GM21423 (cell line): ENCODE results near the gene PNMA6F.
A peak's percentile ranks its signal among the peaks of the same experiment; 100 is the strongest.
"Not testable (repeated sequence)": the region's sequence is repeated elsewhere in the genome, so short reads cannot be mapped to it uniquely, and the experiment has no call there.

Experiments
- ATAC-seq: cut with Tn5 transposase; IDR thresholded peaks from one replicate; pipeline ENCODE4 v1.9.1; 2021; ENCODE audit warnings: mild to moderate bottlenecking, moderate library complexity; ENCODE audit not compliant: unreplicated experiment

The PNMA6F gene

GRCh38 chrX:153336121-153336894 is 14.7 kb upstream of the PNMA6F start:
- no peak for ATAC-seq

- no peak for ATAC-seq
These were observed 13.2 kb upstream of the PNMA6F start for GRCh38 chrX:153334654-153335295.

- peak; percentile 91 for ATAC-seq
These were observed 12.5 kb upstream of the PNMA6F start, which contains the start of gene ZNF275 for GRCh38 chrX:153333821-153334653. ZNF275 (plus strand) TSS chrX:153334153; CDS start chrX:153336680, 2,527 bp downstream.

- ATAC-seq: no peak
These were observed 11.7 kb upstream of the PNMA6F start for GRCh38 chrX:153333266-153333665.

- ATAC-seq: no peak
These were observed 6.0 kb upstream of the PNMA6F start for GRCh38 chrX:153327561-153327960.

GRCh38 chrX:153320555-153321184 is 897 bp downstream of the PNMA6F start:
- ATAC-seq: no peak

- not testable (repeated sequence) for ATAC-seq
These were observed 1.5 kb downstream of the PNMA6F start for GRCh38 chrX:153320047-153320443.

- ATAC-seq: no peak
These were observed 2.1 kb downstream of the PNMA6F start for GRCh38 chrX:153319295-153320046.

- ATAC-seq: no peak
These were observed 2.8 kb downstream of the PNMA6F start for GRCh38 chrX:153318811-153319210.

- ATAC-seq: no peak
These were observed 3.4 kb downstream of the PNMA6F start for GRCh38 chrX:153317996-153318722.

- ATAC-seq: no peak
These were observed 4.3 kb downstream of the PNMA6F start for GRCh38 chrX:153317306-153317705.

- no peak for ATAC-seq
These were observed 8.7 kb downstream of the PNMA6F start for GRCh38 chrX:153312842-153313241.

GRCh38 chrX:153312041-153312440 is 9.5 kb downstream of the PNMA6F start:
- ATAC-seq: no peak

GRCh38 chrX:153310901-153311300 is 10.7 kb downstream of the PNMA6F start:
- ATAC-seq: no peak

GRCh38 chrX:153307276-153308178 is 14.0 kb downstream of the PNMA6F start:
- no peak for ATAC-seq

- ATAC-seq: no peak
These were observed 14.9 kb downstream of the PNMA6F start for GRCh38 chrX:153306527-153307115.

- no peak for ATAC-seq
These were observed 15.6 kb downstream of the PNMA6F start for GRCh38 chrX:153305972-153306371.
